HepG2 (cell line): ENCODE data around the gene TAF6. TPM values are rescaled to one million over a fixed set of nuclear protein-coding genes. Genes with fewer than 3 reads are reported as not detected.

Source experiments
- CBX5 ChIP-seq: sonication (generic); formaldehyde crosslinking; IDR thresholded peaks from 2 replicates; pipeline ENCODE4 v1.4.0; 2020; ENCODE audit warnings: missing genetic modification reagents, borderline replicate concordance
- ETV5 ChIP-seq: IDR thresholded peaks from 2 replicates; pipeline ENCODE4 v1.6.1; 2018; ENCODE audit warnings: missing biosample characterization, missing genetic modification reagents, inconsistent platforms, borderline replicate concordance
- HMG20A ChIP-seq: IDR thresholded peaks from 2 replicates; pipeline ENCODE4 v1.6.1; 2016; ENCODE audit warnings: borderline replicate concordance
- HNF4G ChIP-seq, 2 experiments: sonication (generic) in 1 of 2; formaldehyde crosslinking in 1 of 2; IDR thresholded peaks; 2 replicates each; pipeline versions ENCODE4 v1.4.0 to v1.6.1; 2011 to 2020; ENCODE audit warnings: borderline replicate concordance in 2 of 2, low read depth in 2 of 2, mild to moderate bottlenecking in 2 of 2, low read length in 1 of 2, missing genetic modification reagents in 1 of 2, moderate library complexity in 1 of 2
- HNRNPH1 ChIP-seq: fragments of 200-400 bp; formaldehyde crosslinking; optimal IDR thresholded peaks from 2 replicates; pipeline ENCODE3; 2017; ENCODE audit warnings: mild to moderate bottlenecking, low read depth, low read length
- IRX3 ChIP-seq: sonication (generic); formaldehyde crosslinking; IDR thresholded peaks from 2 replicates; pipeline ENCODE4 v1.8.1; 2023; ENCODE audit warnings: mild to moderate bottlenecking, low read depth, missing genetic modification reagents, borderline replicate concordance
- KDM1A ChIP-seq: IDR thresholded peaks from 2 replicates; pipeline ENCODE4 v1.6.1; 2016; ENCODE audit warnings: missing compliant biosample characterization
- KLF12 ChIP-seq: sonication (generic); formaldehyde crosslinking; IDR thresholded peaks from 2 replicates; pipeline ENCODE4 v1.4.0; 2020; ENCODE audit warnings: missing genetic modification reagents, borderline replicate concordance
- MEIS1 ChIP-seq: sonication (generic); formaldehyde crosslinking; IDR thresholded peaks from 2 replicates; pipeline ENCODE4 v1.9.0; 2021; ENCODE audit warnings: mild to moderate bottlenecking, missing genetic modification reagents, moderate library complexity, borderline replicate concordance
- POGZ ChIP-seq: sonication (generic); formaldehyde crosslinking; IDR thresholded peaks from 2 replicates; pipeline ENCODE4 v1.4.0; 2020; ENCODE audit warnings: mild to moderate bottlenecking, missing genetic modification reagents
- SNRNP70 ChIP-seq: fragments of 200-400 bp; formaldehyde crosslinking; IDR thresholded peaks from 2 replicates; pipeline ENCODE4 v1.6.1; 2017; ENCODE audit warnings: mild to moderate bottlenecking, low read depth, low read length, moderate library complexity
- ZNF160 ChIP-seq: sonication (generic); formaldehyde crosslinking; IDR thresholded peaks from 2 replicates; pipeline ENCODE4 v1.8.0; 2022; ENCODE audit warnings: mild to moderate bottlenecking, inconsistent platforms, missing genetic modification reagents
- ZNF264 ChIP-seq: sonication (generic); formaldehyde crosslinking; IDR thresholded peaks from 2 replicates; pipeline ENCODE4 v1.4.0; 2020; ENCODE audit warnings: missing genetic modification reagents
- ZNF382 ChIP-seq: sonication (generic); formaldehyde crosslinking; IDR thresholded peaks from 2 replicates; pipeline ENCODE4 v1.5.0; 2020; ENCODE audit warnings: missing genetic modification reagents, mild to moderate bottlenecking, borderline replicate concordance
- polyA plus RNA-seq, 8 experiments: library from polyadenylated mRNA; depleted of rRNA in 3 of 8; stranded (reverse) in 7 of 8; unstranded in 1 of 8; fragments of >200 nt; fragmentation: Illumina TruSeq in 4 of 8; extraction: Trizol in 4 of 8; gene quantifications; 2 replicates each; pipeline versions ENCODE4 v1.2.1 to v1.2.3, GENCODE V29; 2011 to 2016; ENCODE audit warnings: low read depth in 4 of 8, missing spikeins in 1 of 8, mixed read lengths in 1 of 8; ENCODE audit not compliant: insufficient read depth in 1 of 8
- total RNA-seq, 5 experiments: library from RNA; depleted of rRNA; stranded (reverse); fragments of >200 nt; fragmentation: Illumina TruSeq; extraction: Trizol; gene quantifications; 2 replicates each; pipeline ENCODE4 v1.2.3, GENCODE V29; 2016; ENCODE audit warnings: low read depth in 1 of 5
- TF ChIP-seq, protein P1 (sequence below), 2 experiments: sonication (generic) in 1 of 2; formaldehyde crosslinking in 1 of 2; IDR thresholded peaks; 2 replicates each; pipeline versions ENCODE4 v1.4.0 to v1.6.1; 2018 to 2020; ENCODE audit warnings: missing genetic modification reagents in 2 of 2, borderline replicate concordance in 1 of 2, low read depth in 1 of 2, mild to moderate bottlenecking in 1 of 2, missing biosample characterization in 1 of 2
- TF ChIP-seq, protein P2 (sequence below): sonication (generic); formaldehyde crosslinking; IDR thresholded peaks from 2 replicates; pipeline ENCODE4 v1.8.1; 2023; ENCODE audit warnings: mild to moderate bottlenecking, missing genetic modification reagents
- TF ChIP-seq, protein P3 (sequence below): sonication (generic); formaldehyde crosslinking; IDR thresholded peaks from 2 replicates; pipeline ENCODE4 v1.5.0; 2020; ENCODE audit warnings: mild to moderate bottlenecking, missing genetic modification reagents
- TF ChIP-seq, protein P4 (sequence below): sonication (generic); formaldehyde crosslinking; IDR thresholded peaks from 2 replicates; pipeline ENCODE4 v1.5.0; 2020; ENCODE audit warnings: missing genetic modification reagents
- TF ChIP-seq, protein P5 (sequence below): sonication (generic); formaldehyde crosslinking; IDR thresholded peaks from 2 replicates; pipeline ENCODE4 v1.4.0; 2020; ENCODE audit warnings: missing genetic modification reagents

The TAF6 gene
- total and polyA plus RNA-seq, 2 of the 13 experiments (the other 11 are each of a cell fraction or from before 2014, with no cell fraction given), result 12.9 to 18.8 TPM

DNA sequence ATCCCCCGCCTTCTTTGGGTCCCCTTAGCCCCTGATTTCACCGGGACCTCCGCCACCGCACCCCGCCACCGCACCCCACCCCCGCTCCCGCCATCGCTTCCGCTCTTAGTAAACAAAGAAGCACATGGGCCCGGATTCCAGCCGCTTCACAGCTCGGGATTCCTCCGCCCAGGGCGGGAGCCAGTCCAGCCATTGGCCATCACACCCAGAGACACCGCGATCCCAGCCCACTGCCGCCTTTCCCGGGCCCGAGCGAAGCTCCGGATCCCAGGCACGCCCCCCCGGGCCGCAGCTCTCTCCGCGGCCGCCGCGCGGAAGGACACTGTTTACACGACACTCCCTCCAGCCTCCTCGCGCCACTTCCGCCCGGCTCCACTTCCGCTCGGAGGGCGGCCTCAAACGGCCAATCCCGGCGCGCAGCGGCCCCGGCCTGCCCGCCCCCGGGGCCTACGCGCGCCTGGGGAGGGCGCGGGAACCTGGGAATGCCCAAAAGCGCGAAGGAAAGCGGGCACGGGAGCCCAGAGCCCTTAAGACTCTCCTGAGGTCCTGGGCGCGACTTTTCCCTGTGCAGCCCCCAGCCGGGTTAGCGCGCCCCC is 18.6 kb downstream of the TAF6 start (continued):
- no peak for TF ChIP-seq HNF4G (IDR thresholded peaks at IDR 0.05; ENCODE audit: borderline replicate concordance, low read depth, low read length)
- TF ChIP-seq HNF4G (CRISPR knock-in tag; IDR thresholded peaks at IDR 0.05; ENCODE audit: borderline replicate concordance, low read depth), result 0 out of 2 replicates have a peak, but pooled peaks have one; percentile 28
- TF ChIP-seq, protein P1, sequence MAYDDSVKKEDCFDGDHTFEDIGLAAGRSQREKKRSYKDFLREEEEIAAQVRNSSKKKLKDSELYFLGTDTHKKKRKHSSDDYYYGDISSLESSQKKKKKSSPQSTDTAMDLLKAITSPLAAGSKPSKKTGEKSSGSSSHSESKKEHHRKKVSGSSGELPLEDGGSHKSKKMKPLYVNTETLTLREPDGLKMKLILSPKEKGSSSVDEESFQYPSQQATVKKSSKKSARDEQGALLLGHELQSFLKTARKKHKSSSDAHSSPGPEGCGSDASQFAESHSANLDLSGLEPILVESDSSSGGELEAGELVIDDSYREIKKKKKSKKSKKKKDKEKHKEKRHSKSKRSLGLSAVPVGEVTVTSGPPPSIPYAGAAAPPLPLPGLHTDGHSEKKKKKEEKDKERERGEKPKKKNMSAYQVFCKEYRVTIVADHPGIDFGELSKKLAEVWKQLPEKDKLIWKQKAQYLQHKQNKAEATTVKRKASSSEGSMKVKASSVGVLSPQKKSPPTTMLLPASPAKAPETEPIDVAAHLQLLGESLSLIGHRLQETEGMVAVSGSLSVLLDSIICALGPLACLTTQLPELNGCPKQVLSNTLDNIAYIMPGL (CRISPR knock-in tag; IDR thresholded peaks at IDR 0.05; ENCODE audit: borderline replicate concordance in 1 of 2, low read depth in 1 of 2), result peak; percentile 42 to 82; a peak in 3 of 4 replicates
- no peak for TF ChIP-seq IRX3 (CRISPR knock-in tag)
- peak; percentile 97 for TF ChIP-seq ETV5
- TF ChIP-seq, protein P2, sequence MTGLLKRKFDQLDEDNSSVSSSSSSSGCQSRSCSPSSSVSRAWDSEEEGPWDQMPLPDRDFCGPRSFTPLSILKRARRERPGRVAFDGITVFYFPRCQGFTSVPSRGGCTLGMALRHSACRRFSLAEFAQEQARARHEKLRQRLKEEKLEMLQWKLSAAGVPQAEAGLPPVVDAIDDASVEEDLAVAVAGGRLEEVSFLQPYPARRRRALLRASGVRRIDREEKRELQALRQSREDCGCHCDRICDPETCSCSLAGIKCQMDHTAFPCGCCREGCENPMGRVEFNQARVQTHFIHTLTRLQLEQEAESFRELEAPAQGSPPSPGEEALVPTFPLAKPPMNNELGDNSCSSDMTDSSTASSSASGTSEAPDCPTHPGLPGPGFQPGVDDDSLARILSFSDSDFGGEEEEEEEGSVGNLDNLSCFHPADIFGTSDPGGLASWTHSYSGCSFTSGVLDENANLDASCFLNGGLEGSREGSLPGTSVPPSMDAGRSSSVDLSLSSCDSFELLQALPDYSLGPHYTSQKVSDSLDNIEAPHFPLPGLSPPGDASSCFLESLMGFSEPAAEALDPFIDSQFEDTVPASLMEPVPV (CRISPR knock-in tag), result peak; percentile 40
- TF ChIP-seq MEIS1 (CRISPR knock-in tag), result no peak
- TF ChIP-seq POGZ, result peak; percentile 83
- TF ChIP-seq, protein P3, sequence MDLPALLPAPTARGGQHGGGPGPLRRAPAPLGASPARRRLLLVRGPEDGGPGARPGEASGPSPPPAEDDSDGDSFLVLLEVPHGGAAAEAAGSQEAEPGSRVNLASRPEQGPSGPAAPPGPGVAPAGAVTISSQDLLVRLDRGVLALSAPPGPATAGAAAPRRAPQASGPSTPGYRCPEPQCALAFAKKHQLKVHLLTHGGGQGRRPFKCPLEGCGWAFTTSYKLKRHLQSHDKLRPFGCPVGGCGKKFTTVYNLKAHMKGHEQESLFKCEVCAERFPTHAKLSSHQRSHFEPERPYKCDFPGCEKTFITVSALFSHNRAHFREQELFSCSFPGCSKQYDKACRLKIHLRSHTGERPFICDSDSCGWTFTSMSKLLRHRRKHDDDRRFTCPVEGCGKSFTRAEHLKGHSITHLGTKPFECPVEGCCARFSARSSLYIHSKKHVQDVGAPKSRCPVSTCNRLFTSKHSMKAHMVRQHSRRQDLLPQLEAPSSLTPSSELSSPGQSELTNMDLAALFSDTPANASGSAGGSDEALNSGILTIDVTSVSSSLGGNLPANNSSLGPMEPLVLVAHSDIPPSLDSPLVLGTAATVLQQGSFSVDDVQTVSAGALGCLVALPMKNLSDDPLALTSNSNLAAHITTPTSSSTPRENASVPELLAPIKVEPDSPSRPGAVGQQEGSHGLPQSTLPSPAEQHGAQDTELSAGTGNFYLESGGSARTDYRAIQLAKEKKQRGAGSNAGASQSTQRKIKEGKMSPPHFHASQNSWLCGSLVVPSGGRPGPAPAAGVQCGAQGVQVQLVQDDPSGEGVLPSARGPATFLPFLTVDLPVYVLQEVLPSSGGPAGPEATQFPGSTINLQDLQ (CRISPR knock-in tag), result peak; percentile 65; the same call in 1 of the 2 replicates
- TF ChIP-seq KLF12 (CRISPR knock-in tag), result peak; percentile 73; the same call in 1 of the 2 replicates
- TF ChIP-seq HMG20A, result peak; percentile 25; the same call in 1 of the 2 replicates
- TF ChIP-seq, protein P4, sequence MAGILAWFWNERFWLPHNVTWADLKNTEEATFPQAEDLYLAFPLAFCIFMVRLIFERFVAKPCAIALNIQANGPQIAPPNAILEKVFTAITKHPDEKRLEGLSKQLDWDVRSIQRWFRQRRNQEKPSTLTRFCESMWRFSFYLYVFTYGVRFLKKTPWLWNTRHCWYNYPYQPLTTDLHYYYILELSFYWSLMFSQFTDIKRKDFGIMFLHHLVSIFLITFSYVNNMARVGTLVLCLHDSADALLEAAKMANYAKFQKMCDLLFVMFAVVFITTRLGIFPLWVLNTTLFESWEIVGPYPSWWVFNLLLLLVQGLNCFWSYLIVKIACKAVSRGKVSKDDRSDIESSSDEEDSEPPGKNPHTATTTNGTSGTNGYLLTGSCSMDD, result no peak
- no peak for TF ChIP-seq ZNF382
- peak; percentile 79 for TF ChIP-seq HNRNPH1
- no peak for TF ChIP-seq ZNF264
- TF ChIP-seq, protein P5, sequence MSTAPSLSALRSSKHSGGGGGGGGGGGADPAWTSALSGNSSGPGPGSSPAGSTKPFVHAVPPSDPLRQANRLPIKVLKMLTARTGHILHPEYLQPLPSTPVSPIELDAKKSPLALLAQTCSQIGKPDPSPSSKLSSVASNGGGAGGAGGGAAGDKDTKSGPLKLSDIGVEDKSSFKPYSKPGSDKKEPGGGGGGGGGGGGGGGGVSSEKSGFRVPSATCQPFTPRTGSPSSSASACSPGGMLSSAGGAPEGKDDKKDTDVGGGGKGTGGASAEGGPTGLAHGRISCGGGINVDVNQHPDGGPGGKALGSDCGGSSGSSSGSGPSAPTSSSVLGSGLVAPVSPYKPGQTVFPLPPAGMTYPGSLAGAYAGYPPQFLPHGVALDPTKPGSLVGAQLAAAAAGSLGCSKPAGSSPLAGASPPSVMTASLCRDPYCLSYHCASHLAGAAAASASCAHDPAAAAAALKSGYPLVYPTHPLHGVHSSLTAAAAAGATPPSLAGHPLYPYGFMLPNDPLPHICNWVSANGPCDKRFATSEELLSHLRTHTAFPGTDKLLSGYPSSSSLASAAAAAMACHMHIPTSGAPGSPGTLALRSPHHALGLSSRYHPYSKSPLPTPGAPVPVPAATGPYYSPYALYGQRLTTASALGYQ, result peak; percentile 58; the same call in 1 of the 2 replicates
- TF ChIP-seq SNRNP70, result no peak
- TF ChIP-seq ZNF160 (CRISPR knock-in tag), result peak; percentile 30; the same call in 1 of the 2 replicates
- TF ChIP-seq KDM1A (CRISPR knock-in tag), result no peak
- TF ChIP-seq CBX5, result no peak
